ENCODE results near the gene PRKCB.

PRKCB gene

DNA sequence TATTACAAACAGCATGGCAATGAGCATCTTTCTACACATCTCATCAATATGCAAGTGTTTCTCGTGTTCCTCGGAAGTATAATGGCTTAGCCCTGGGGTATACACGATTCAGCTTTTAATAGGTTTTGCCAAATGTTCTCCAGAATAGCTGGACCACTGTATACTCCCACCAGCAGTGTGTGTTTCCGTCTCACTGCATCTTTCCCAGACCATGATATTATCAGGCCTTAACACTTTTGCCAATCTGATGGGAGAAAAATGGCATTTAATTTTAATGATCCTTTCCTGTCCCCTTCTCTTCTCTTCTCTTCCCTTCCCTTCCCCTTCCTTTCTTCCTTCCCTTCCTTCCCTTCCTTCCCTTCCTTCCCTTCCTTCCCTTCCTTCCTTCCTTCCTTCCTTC lies 30.8 kb downstream of the PRKCB start:
- DNase-seq (ENCODE audit: low read depth), result no peak

DNA sequence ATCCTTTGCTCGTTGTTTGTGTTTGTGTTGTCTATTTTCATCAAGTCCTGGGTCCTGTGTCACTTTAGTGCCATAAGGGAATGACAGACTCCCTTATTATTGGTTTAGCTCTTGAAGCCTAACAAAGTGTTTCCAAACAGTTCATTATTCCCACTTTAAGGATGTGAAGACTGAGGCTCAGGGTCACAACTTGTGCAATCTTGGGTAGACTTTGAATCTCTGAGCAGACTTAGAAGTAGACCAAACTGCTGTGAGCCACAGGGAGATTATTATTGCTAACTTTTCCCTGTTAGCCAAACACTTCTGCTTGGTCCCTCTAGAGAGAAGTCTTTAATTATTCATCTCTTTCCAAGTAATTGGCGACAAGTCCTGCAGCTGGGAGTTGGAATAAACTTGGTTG lies 31.8 kb downstream of the PRKCB start:
- no peak for DNase-seq (ENCODE audit: low read depth)

DNA sequence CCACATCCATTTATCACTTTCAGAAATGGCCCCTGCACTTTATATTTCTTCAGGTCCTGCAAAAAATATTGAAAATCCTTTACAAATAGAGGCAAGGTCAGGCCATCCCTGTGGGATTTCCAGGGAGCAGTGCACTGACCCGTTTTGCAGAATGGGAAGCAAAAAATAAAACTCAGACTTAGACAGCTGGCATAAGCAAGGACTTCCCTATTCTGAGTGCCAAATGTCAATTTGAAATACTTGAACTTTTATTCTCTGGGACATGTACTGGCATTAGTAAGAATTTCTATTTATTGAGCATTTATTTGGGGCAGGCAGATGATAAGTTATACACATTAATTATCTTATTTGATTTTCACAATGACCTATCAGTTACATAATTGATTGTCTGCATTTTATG lies 32.4 kb downstream of the PRKCB start:
- no peak for DNase-seq (ENCODE audit: low read depth)

DNA sequence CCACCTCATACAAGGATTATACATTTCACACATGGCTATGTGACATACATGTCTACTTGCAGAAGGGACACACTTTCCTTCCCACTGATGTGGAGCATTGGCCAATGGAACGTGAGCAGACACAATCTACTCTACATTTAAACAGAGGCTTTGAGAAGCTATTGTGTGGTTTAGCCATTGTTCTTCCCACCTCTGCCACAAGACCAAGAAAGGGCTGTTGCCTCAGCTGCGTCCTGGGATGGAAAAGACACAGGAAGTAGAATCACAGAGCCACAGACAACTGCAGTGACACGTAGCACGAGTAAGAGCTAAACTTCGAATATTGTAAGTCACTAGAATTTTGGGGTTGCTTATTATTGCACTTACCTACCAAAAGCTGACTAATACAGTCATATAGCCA lies 33.3 kb downstream of the PRKCB start:
- no peak for DNase-seq (ENCODE audit: low read depth)

DNA sequence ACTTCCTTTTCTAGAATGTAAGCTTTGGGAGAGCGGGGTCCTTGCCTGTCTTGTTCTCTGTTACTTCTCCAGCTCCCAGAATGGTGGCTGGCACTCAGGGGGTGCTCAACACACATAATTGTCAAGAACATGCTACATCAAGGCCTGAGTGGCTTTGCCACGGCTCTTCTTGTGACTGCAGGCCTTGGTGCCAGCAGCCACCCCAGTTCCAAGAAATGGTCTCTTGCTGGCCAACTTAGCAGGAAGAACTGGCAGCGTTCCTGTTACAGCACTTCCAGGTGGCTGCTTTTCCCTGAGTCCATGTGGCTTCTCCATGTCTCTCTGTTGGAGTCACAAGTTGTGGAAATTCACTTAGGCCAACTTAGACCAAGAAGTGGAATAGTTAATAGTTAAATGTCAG lies 36.1 kb downstream of the PRKCB start:
- no peak for DNase-seq (ENCODE audit: low read depth)

DNA sequence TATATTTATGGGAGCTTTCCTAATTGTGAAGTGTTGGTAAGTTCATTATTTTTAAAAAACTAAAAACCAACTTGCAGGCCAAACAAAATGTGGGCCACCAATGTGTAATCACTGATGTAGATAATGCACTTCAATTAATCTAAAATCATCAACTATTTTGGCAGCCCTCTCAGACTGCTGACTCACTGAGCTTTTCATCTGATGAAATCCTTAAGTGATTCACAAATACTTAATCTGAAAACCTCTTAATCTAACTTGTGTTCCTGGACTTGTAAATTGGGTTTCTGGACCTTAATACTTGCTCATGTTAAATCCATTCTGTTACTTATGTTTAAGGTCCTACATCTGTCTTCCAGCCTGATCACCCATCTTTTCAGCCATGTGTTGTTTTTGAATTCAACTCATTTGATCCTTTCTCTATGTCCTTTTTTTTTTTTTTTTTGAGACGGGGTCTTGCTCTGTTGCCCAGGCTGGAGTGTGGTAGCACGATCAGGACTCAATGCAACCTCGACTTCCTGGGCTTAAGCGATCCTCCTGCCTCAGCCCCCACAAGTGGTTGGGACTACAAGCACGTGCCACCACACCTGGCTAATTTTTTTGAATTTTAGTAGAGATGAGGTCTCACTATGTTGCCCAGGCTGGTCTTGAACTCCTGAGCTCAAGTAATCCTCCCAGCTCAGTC lies 39.0 kb downstream of the PRKCB start:
- no peak for DNase-seq (ENCODE audit: low read depth)

DNA sequence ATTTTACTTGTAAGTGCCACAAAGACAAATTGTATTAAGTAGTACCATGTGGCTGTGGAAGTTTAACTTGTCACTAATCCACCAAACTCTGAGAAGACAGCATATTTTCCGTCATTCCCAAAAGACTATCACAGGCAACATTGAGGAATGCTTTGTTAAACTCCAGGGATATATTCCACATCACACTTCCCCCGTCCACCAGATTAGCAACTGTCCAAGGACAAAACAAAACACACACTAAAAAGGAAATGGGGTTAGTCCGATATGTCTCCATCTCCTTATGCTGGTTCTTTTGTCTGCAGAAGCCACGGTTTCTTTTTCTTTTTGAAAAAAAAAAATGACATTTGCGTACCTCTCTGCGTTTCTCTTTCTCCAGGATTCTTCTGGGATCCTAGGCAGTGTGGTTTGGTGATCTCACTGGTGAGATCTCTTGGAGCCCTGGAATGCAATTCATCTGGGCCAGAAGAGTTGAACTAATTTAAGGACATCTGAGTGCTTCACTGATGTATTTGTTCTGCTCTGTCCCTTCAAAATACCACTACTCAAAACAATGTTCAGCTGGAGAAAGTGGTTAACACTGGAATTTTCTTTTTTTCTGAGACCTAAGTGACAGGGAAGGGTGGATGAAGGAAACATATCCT lies 40.6 kb downstream of the PRKCB start:
- DNase-seq (ENCODE audit: low read depth), result no peak

DNA sequence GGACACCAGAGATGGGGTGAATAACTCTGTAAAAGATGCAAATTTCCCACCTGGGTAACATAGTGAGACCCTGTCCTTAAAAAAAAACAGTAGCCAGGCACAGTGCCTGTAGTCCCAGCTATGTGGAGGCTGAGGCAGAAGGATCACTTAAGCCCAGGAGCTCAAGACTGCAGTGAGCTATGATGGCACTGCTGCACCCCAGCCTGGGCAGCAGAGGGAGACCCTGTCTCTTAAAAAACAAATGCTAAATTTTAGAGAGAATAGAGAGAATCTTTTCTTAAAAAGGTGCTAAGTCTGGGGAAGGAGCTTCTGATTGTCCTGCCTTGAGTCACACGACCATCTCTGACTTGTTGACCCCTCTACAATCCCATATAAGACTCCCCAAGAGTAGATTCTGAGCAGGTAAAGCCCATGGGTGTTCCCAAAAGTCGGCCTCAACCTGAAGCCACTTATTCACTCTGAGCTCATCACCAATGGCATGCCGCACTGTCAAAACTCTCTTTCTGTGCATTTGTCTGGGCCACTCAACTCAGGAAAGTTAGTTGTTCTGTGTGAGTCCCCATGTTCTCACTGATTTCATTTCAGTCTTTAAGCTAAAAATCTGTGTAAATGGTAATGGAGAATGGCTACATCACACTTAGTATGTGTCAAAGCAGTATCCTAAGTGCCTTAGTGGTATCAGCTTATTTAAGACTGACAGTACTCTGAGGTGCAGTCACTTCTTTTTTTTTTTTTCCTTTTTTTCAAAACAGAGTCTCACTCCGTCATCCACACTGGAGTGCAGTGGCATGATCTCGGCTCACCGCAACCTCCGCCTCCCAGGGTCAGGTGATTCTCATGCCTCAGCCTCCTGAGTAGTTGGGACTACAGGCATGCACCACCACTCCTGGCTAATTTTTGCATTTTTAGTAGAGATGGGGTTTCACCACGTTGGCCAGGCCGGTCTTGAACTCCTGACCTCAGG lies 41.6 kb downstream of the PRKCB start:
- DNase-seq (ENCODE audit: low read depth), result no peak

DNA sequence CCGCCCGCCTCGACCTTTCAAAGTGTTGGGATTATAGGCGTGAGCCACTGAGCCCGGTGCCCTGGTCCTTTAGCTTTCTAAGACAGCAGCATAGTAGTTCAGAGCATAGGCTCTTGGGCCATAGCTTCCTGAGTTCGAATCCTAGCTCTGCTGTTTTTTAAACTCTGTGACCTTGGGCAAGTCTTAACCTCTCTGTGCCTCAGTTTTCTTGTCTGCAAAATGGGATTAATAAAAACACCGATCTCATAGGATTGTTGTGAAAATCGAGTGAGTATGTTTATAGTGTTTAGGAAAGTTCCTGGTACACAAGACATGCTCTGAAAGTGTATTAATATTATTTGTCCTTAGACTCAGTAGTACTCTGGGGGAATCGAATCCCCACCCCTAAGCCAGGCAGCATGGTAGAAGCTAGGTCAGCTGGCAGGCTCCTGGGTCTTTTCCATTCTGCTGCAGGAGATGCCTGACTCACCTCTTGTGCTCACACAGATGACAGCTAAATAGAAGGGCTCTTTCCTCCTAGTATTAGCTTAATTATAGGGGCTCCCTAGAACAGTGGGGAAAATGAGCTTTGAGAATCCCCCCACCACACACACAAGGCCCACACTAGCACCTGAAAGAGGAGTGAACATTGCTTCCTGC lies 44.1 kb downstream of the PRKCB start:
- no peak for DNase-seq (ENCODE audit: low read depth)

DNA sequence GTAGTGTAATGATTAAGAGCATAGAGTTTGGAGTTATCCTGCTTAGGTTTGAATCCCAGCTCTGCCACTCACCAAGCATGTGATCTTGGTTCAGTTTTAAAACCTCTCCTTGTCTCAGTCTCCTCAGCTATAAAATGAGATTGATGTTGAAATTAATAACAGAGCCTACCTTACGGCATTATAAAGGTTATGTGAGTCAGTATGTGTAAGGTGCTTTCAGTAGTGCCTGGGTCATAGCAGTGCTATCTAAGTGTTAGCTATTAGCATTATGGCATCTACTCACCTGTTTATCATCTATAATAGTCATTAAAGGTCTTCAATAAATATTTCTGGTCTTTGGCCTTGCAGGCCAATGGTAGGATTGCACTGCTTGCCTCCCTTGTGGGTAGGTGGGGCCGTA lies 53.4 kb downstream of the PRKCB start:
- DNase-seq (ENCODE audit: low read depth), result no peak

DNA sequence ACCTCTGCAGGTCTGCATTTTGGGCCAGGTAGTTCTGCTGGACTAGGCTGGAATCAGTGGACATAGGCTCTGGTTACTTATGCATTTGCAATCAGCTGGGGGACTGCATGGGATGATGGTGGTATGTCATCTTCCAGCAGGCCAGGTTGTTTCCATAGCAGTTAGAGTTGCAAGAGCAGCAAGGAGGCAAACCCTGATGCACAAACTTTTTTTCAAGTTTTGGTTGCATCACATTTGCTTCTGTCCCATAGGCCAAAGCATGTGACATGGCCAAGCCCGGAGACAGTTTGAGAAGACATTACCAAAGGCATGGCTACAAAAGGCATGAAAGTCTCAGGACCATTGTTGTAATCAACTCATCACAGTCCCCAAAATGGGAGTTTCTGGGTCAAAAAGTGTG lies 58.2 kb downstream of the PRKCB start:
- DNase-seq (ENCODE audit: low read depth), result no peak

DNA sequence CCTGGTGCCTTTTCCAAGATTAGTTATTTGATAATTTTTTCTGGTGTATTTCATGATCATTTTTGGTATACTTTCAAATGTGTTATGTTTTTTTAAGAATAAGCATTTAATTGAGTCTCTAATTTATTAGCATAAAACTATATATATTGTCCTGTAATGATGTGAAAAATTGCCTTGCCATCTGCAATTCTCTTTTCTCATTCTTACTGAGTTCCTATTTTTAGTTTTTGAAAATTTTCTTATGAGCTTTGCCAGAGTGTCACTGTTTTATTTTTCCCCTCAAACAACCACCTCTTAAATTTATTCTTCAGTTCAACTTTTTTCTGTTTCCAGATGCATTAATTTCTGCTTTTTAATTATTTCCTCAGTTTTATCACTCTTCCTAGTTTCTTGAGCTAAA lies 59.3 kb downstream of the PRKCB start:
- no peak for DNase-seq (ENCODE audit: low read depth)

DNA sequence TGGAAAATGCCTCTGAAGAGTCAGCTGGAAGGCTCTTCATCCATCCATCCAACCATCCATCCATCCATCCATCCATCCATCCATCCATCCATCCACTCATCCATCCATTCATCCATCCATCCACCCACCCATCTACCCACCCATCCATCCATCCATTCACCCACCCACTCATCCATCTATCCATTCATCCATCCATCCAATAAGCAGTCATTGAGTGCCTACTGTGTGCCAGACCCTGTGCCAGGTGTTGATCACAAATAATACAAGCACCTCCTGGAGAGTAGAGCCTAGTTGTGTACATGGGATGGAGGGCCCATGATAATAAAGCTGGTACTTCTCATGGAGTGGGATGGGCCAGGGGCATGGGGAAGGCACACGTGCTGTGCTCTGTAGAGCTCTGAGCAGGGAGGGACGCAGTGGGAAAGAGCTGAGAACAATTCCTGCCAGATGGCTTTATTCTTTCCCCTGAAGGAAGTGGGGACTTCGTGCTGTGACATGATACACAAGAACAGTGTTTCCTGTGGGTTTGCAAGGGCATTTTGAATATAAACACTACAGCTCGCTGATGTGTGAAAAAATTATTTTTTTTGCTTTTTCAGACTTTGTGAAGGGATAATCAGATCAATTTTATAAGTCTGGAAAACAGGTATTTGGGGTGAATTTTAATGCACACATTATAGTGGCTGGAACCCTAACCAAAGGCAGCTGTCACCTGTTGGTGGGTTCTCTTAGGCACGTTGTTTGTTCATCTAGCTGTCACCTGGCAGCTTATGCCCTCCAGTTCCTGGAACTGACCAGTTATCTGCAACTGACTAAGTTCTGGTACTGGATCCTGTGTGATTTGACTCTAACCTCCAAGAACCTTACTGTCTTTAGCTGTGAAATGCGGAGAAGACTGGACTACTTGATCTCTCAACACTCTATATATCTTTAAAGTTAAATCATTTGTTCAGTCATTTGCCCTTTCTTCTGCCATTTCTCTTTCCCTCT lies 61.3 kb downstream of the PRKCB start:
- DNase-seq (ENCODE audit: low read depth), result no peak

DNA sequence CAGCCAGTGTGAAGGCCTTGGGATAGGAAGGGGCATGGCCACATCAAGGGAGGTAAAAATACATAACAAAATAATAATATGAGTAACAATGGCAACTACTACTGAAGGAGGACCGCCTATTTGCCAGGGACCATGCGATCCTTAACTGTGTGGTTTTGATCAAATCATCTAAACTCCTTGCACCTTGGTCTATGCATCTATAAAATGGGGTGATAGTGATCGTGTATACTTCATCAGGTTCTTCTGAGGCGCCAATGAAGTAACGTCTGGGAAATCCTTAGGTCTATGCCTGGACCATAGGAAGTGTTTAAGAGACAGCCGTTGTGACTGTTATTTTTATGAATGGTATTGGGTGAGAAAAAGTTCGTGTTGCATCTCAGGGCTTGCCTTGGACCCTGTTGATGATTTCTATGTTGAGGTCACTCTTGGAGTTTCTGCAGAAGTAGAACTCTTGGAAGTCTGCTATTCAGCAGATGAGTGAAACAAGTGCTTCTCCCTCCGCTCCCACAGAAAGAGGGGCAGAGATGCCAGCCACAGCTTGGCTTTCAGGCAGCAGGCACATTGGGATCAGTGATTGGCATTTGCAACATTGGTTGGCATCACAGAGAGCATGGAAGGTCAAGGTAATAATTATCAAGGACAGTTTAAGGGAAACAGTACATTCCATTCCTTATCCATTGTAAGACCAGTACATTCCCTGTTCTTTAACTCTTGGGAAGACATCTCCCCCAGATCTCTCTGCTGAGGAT lies 63.1 kb downstream of the PRKCB start:
- no peak for DNase-seq (ENCODE audit: low read depth)

DNA sequence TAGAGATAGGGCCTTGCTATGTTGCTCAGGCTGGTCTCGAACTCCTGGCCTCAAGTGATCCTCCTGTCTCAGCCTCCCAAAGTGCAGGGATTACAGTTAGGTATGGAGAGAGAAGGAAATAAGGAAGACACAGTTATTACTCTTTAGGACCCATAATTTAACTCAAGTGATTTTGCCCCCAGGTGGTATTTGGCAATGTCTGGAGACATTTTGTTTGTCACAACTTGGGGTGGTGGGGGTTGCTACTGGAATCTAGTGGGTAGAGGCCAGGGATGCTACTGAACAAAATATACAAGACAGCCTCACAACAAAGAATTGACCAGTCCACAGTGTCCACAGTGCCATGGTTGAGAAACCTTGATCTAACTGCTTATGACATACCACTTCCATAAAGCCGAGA lies 64.1 kb downstream of the PRKCB start:
- no peak for DNase-seq (ENCODE audit: low read depth)

DNA sequence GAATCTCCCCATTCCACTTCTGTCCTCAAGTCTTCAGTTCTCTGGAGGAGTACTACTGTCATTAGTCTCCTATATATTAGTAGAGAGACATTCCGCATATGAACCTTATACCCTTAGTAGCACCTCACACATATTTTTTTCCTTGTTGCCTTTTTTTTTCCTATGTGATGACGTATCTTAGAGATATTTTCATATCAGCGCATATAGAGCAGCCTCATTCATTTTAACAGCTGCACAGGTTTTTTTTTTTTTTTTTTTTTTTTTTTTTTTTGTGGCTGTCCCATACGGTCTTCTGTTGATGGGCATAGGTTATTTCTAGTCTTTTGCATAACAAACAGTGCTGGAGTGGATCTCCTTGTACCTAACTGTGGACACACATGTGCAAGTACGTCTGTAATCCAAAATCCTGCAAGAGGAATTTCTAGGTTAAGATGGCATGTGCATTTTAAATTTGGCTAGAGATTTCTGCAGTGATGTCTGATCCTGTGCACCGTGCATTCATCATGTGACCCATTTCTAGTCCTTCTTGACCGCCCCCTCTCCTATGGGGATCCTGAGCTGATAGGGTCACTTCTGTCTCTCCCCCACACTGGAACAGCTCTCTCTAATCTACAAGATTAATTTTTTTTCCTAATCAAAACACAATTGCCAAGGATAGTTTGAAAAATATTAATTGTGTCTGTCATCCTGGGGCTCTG lies 64.8 kb downstream of the PRKCB start:
- DNase-seq (ENCODE audit: low read depth), result no peak

DNA sequence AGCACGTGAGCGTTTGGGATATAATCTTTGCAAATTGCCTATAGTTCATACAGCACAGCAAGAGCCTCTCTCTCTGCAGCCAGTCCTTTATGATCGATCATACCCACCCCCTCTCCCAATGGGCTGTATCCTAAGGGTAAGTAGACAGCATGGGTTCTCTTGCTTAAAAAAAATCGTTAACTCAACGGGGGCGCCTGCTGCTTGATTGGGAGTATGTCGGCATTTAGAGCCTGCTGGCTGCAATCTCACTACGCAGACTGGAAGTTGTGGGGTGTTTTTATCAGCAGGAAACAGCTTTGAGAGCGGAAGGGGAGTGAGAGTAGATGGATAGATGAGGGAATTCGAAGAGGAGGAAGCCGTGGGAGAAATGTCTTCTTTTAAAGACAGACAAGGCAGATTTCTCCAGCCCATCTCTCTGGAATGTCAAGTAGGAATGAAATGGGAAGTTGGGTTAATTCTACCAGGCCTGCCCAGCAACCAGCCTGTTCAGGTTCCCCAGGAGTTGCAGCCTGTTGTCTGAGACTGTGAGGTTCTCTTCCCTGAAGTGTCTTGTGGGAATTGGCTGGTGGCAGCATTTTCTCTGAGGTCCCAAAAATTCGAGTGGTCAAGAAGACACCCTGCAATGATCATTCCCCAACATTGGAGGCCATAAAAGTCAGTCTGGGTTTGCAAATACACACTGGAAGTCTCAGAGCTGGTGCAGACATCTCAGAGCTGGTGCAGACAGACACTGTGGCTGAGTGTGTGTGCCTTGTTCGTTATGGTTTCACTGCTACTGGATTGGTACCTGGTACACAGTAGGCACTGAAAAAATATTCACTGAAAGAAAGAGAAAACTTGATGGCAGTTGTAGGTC lies 65.6 kb downstream of the PRKCB start:
- DNase-seq (ENCODE audit: low read depth), result no peak

DNA sequence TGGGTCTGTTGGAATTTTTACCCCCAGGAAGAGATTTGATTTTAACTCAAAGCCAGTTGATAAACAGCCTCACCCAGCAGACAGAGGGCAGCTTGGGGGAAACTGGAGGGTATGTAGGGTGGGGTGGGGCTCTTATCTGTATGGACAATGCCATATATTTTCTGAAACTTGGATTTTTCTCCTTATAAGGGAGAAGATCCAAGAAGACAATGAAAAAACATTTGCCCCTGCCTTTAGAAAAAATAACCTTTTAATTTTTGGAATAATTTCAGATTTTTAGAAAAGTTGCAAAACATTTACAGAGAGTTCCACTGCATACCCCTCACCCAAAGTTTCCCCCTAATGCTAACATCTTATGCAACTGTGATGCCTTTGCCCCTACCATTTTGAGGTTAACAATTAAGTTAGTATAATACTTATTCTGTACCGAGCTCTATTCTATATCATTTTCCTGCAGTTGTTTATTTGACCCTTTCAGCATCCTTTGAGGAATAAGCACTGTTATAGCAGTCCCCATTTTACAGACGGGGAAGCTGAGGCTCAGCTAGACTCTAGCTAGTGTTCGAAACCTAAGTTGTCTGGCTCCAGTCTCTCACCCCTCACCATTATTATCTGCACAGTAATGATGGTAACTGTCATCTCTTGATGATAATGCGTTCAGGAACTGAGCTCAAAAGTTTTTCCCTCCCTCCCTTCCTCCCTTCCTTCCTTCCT lies 66.4 kb downstream of the PRKCB start:
- no peak for DNase-seq (ENCODE audit: low read depth)

Data from GM04503 (cell line).